ENCODE results near the gene PANK3.
"Not testable (repeated sequence)": the region's sequence is repeated elsewhere in the genome, so short reads cannot be mapped to it uniquely, and the experiment has no call there.

The PANK3 gene

DNA sequence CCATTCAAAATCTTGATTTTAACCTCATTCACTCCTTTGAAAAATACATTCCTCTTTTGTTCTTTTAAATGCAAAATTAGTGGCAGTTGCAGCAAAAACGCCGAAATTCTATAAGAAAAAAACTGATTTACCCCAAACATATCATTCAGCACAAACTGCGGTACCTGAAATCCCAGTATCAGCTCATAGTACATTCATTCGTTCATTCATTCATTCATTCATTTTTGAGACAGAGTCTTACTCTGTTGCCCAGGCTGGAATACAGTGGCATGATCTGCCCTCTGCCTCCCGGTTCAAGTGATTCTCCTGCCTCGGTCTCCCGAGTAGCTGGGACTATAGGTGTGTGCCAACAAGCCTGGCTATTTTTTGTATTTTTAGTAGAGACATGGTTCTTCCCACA, 29.6 kb downstream of the PANK3 start:
- DNase-seq = no peak

DNA sequence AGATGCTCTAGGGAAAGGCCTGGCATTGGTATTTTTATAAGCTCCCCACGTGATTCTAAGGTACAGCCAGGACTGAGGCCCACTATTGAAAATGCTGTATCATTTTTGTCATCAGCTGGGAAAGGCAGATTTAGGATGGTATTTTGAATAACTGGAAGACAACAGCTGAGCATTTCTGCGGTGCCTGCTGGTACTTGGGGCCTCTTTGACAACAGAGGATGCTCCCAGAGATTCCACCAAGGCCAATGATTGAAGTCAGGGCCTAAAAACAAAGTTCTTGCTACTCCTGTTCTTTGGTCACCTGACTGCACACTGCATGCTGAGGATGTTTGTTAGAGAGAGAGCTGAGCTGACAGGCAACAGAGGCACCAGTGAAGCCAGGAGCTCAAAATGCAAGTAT, 42.0 kb downstream of the PANK3 start:
- DNase-seq = no peak

DNA sequence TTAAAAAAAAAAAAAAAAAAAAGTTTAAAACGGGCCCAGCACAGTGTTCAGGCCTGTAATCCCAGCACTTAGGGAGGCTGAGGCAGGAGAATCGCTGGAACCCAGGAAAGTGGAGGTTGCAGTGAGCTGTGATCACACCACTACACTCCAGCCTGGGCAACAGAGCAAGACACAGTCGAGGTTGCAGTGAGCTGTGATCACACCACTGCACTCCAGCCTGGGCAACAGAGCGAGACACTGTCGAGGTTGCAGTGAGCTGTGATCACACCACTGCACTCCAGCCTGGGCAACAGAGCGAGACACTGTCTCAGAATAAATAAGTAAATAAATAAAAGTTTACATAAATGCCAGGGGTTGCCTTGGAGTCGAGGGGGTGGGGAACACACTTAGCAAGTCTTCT, 44.8 kb downstream of the PANK3 start:
- DNase-seq = not testable (repeated sequence)

DNA sequence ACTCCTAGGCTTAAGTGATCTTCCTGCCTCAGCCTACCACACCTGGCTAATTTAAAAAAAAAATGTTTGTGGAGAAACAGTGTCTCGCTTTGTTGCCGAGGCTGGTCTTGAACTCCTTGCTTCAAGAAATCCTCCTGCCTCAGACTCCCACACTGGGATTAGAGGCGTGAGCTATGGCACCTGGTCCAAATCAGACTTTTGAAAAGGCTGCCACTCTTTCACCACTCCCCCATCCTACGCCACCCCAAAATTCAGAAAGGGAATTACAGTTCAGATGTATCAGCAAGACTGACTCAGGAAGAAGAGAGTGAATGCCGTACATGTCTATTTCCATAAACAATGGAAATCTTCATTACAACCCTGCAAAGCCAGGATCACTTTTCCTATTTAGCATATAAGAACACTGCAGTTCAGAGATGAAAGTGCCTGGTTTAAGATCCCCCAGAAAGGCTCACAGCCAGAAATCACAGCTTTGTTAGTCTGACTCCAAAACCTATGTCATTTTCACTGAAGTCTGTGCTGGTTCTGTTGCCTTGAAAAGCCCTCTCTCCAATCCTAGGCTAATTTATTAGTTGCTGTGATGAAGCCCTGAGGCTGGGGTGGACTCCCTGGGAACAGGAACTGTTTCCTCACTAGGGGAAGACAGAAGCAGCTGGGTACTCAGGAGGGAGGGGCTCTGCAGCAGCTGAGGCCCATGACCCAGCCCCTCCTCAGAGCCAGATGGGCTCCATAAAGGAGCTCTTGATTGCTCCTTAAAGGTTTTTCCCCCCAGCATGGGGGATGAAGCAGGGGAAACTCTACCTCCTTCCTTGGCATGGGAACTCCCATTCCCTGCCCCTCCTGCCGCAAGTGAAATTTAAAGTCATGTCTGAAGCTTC, 46.9 kb downstream of the PANK3 start:
- no peak for DNase-seq

DNA sequence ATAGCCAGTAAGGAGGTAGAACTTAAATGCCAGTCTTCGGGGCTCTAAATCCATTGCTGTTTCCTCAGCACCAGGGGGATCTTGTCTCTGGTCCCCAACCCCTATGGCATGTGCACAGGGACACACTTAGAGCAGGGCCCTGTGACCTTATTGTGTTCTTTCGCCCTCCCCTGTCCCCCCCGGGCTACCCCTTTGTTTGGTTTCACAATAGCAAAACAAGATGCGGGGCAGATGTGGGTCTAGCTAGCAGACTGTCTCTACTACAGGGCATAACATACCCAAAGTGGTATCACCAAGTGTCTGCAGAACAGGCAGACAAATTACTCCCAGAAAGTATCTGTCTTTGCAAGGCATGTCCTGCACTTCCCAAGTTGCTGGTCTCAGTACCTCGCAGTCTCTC, 48.0 kb downstream of the PANK3 start:
- no peak for DNase-seq

DNA sequence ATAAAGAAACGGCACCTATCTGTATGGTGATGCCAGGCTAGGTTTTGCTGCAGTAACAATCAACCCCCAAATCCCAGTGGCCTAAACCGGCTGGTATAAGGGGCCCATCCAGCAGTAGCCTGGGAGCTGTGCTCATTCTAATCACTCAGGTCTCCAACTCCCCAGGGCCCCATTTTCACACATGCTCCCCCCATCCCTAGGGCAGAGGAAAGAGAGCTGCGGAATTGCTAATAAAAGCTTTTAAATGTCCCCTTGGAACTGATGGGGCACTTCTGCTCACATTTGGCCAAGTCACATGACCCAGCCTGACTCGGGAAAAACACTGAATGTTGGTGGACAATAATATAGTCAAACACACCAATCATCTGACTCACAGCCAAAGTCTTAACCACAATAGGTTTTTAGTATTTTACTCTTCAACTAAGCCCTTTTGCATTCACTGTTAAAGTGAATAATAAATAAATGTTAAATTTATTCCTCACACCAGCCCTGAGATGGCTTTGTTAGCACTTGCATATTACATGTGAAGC, 48.5 kb downstream of the PANK3 start:
- no peak for DNase-seq

DNA sequence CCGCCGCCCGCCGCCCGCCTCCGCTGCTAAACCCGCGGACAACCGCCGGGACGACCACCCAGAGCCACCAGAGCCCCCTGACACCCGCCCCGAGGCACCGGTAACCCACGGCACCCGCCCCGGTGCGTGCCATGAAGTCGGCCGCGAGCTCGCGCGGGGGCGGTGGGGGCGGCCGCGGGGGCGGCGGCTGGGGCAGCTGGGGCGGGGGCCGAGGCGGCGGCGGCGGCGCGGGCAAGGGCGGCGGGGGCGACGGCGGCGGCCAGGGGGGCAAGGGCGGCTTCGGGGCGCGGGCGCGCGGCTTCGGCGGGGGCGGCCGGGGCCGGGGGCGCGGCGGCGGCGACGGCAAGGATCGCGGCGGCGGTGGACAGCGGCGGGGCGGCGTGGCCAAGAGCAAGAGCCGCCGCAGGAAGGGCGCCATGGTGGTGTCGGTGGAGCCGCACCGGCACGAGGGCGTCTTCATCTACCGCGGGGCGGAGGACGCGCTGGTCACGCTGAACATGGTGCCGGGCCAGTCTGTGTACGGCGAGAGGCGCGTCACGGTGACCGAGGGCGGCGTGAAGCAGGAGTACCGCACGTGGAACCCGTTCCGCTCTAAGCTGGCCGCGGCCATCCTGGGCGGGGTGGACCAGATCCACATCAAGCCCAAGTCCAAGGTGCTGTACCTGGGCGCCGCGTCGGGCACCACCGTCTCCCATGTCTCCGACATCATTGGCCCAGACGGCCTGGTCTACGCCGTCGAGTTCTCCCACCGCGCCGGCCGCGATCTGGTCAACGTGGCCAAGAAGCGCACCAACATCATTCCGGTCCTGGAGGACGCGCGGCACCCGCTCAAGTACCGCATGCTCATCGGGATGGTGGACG, 49.6 kb downstream of the PANK3 start:
- no peak for DNase-seq

DNA sequence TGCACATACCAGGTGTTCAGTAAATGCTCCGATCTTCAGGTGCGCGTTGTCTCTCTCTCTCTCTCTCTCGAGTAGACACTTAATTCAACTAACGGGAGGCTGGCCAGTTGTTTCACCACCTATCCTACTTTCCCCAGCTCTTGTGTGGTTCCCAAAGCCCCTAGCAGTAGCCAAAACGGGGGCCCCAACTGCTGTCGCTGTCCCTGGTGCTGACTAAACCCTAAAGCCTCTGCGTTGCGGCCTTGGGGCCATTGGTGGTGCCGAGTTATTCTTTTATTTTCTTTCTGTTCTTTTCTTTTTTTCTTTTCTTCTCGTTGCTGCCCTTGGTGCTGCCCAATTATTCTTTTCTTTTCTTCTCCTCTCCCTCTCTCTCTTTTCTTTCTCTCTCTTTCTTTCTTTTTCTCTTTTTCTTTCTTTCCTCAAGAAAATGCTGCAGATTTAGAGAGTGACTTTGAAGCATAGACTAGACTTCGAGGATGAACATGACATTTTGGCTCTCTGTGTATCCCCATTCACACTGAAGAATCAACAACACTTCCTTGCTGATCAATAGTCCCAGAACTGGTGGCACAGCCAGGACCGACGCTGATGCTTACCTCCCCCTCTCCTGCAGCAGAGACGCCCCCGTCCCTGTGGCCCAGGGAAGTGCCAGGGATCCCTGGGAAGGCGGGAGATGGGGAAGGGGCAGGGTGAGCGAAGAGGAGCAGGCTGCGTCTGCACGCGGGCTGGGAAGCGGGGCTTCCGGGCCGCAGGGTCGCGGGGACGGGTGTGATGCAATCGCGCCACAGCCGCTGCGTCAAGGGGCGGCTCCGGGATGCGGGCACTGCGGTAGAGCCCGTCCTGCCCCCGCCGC, 50.4 kb downstream of the PANK3 start, which contains the start of gene FBLL1:
Gene FBLL1, plus strand, starts transcription at position 785 of the 853 bp plus-strand sequence. CDS start 200 bp downstream, outside the sequence.
- peak; percentile 71 for DNase-seq

DNA sequence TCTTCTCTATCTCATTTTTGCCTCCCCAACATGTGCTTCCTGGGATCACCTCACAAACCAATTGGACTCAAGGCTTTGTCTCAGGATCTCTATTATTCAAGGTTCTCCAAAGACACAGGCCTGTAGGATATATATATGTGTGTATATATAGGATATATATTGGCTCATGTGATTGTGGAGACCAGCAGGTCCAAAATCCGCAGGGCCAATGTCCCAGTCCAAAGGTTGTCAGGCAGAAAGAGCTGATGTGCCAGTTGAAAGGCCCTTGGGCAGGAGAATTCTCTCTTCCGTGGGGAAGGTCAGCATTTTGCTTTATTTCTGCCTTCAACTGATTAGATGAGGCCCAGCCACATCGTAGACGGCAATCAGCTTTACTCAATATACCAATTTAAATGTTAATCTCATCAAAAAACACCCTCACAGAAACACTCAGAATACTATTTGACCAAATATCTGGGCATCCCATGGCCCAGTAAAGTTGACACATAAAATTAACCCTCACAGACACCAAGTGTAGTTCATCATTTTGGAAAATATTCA, 51.3 kb downstream of the PANK3 start:
- no peak for DNase-seq

DNA sequence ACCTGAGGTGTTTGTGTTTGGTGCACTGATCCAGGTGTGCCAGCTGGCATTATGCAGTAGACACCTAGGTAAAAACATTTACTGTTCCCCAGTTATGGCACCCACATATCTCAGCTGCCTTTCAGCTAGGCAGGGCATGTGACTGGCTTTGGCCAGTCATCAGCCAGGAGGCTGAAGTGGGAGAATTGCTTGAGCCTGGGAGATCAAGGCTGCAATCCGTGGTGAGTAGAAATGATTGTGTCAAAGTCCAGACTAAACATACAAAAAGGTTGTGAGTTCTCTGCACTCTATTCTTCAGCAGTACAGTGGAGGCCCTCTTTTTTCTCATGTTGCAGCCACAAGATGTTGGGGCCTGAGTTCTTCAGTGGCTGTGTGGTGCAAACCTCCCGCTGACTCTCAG, 53.3 kb downstream of the PANK3 start:
- DNase-seq = no peak

DNA sequence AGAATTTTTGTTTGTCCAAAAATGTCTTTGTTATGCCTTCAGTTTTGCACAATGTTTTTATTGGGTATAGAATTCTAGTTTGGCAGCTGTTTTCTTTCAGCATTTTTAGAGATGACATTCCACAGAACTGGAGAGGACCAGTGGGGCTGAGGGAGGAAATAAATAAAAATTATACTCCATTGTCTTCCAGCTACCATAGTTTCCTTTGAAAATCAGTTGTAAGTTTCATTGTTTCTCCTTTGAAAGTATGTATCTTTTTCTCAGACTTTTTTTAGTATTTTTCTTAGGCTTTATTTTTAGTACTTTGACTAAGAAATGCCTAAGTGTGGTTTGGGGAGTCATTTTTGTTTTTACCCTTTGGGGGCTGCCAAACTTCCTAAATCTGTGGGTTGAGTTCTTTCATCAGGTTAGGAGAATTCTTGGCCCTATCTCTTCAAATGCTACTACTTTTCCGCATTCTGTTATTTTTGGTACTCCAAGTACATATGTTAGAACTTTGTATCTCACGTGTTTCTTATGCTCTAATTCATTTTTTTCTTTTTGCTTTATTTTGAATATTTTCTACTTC, 65.2 kb downstream of the PANK3 start:
- DNase-seq = no peak

DNA sequence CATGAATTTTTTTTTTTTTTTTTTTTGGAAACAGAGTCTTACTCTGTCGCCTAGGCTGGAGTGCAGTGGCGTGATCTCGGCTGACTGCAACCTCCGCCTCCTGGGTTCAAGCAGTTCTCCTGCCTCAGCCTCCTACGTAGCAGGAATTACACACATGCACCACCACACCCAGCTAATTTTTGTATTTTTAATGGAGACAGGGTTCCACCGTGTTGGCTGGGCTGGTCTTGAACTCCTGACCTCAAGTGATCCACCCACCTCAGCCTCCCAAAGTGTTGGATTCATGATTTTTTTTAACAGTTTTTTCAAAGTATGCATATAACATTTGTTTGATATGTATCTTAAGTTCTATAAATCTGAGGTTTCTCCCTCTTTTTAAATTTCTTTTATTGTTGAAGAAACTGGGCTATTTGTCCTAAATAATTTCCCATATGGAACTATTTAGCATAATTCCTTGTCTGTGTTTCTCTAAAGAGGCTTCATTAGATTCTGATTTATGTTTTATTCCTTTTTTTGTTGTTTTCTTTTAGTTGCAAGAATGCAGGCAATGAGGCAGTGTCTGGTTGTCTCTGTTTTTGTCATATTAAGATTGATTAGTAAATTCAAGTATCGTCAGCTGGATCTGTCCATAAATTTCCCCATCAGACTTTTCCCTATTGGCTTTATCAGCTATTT, 76.5 kb downstream of the PANK3 start:
- DNase-seq = no peak

All from islet precursor cell (in vitro differentiated cells).